ENCODE measurements around the gene CROCC2. TPM values are rescaled to one million over a fixed set of nuclear protein-coding genes. Genes with fewer than 3 reads are reported as not detected.
A peak's percentile ranks its signal among the peaks of the same experiment; 100 is the strongest.

CROCC2 gene
- total RNA-seq, 4 donors from 2014 or later, result 0.07 TPM; not detected in 3

GRCh38 chr2:240985881-240986786 is 80.0 kb downstream of the CROCC2 start:
- Histone ChIP-seq H3K36me3 (no peaks in the 10 kb centered on the region), H3K27me3 (no peaks in the 10 kb centered on the region), H3K4me3 (no peak overlapping the region), H3K4me1 (peaks cover 19 to 24% of the 10 kb centered on the region in 2 donors), H3K27ac (no peak overlapping the region), H3K9me3 (no peaks in the 10 kb centered on the region)
- intact Hi-C loops (cut with DNase I; ENCODE audit: low total_unique reads), result no loop called here
- no peak for TF ChIP-seq POLR2A (IDR thresholded peaks at IDR 0.05)
- TF ChIP-seq, protein P1, sequence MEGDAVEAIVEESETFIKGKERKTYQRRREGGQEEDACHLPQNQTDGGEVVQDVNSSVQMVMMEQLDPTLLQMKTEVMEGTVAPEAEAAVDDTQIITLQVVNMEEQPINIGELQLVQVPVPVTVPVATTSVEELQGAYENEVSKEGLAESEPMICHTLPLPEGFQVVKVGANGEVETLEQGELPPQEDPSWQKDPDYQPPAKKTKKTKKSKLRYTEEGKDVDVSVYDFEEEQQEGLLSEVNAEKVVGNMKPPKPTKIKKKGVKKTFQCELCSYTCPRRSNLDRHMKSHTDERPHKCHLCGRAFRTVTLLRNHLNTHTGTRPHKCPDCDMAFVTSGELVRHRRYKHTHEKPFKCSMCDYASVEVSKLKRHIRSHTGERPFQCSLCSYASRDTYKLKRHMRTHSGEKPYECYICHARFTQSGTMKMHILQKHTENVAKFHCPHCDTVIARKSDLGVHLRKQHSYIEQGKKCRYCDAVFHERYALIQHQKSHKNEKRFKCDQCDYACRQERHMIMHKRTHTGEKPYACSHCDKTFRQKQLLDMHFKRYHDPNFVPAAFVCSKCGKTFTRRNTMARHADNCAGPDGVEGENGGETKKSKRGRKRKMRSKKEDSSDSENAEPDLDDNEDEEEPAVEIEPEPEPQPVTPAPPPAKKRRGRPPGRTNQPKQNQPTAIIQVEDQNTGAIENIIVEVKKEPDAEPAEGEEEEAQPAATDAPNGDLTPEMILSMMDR (IDR thresholded peaks at IDR 0.05 in 4 of 5, conservative IDR thresholded peaks at IDR 0.05 in 1 of 5), result no peak
- in situ Hi-C loops (cut with MboI; ENCODE audit: low sequenced_read_pairs in 4 of 4), result no loop called here
- DNase-seq, result peak; percentile 1 to 14
- ATAC-seq, result no peak

DNA sequence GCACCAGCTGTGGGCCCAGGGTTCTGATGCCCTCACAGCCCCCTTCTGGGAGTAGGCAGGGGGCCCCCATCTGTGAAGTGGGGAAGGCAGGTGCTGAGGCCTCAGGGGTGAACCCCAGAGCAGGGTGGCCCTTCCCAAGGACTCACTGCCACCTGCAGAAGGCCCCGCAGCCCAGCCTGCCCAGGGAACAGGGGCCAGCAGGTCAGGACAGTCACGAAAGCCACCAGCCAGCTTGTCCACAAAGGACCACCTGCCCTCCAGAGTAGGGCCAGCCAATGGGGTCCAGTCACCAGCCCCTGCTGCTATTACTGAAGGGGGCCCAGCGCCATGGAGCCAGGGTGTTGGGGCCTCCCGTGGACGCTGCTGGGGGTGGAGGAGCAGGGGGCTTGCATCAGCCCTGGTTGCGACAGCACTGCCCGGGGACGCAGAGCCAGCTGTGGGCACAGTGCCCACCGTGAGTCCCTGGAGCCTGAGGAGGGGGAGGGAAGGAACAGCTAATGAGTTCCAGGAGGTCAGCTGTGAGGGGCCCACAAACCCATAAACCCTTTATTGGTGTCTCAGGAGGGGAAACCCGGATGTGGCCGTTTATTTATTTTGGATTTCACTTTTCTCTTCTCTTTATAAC is 80.8 kb downstream of the CROCC2 start:
- H3K36me3 ChIP-seq, result no peaks in the 10 kb centered on the region
- no peaks in the 10 kb centered on the region for H3K9me3 ChIP-seq
- DNase-seq, result peak; percentile 28 to 73
- peak overlapping the region in 2 of 4 donors; percentile 16 to 50 for H3K27ac ChIP-seq
- intact Hi-C loops (cut with DNase I; ENCODE audit: low total_unique reads) (no loop called here), in situ Hi-C loops (cut with MboI; ENCODE audit: low sequenced_read_pairs in 4 of 4) (no loop called here)
- H3K4me3 ChIP-seq, result no peak overlapping the region
- H3K27me3 ChIP-seq, result no peaks in the 10 kb centered on the region
- TF ChIP-seq, protein P1 (IDR thresholded peaks at IDR 0.05 in 4 of 5, conservative IDR thresholded peaks at IDR 0.05 in 1 of 5), result no peak
- no peak for TF ChIP-seq POLR2A (IDR thresholded peaks at IDR 0.05)
- H3K4me1 ChIP-seq, result peaks cover 24 to 30% of the 10 kb centered on the region in 2 donors
- ATAC-seq, result no peak

DNA sequence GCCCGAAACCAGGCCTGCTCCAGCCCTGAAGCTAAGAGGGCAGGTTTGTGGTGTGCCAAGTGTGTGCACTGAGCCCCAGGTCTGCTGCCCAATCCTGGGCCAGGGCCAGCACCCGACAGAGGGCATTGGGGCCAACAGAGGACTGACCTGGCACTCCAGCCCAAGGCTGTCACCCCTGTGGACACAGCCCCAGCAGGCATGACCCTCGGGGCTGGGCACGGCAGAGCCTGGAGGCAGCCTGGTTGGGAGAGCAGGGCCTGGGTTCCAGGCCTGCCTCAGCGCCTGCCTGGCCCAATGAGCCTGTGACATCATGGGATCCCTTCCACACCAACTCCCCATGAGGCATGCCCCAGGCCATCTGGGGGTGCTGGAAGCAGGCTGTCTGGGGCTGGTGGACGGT is 81.5 kb downstream of the CROCC2 start:
- Histone ChIP-seq H3K4me3 (no peak overlapping the region), H3K4me1 (peaks cover 30 to 37% of the 10 kb centered on the region in 2 donors), H3K36me3 (no peaks in the 10 kb centered on the region), H3K27ac (peak overlapping the region; percentile 12 to 50 (median 22)), H3K9me3 (no peaks in the 10 kb centered on the region), H3K27me3 (no peaks in the 10 kb centered on the region)
- TF ChIP-seq, protein P1 (IDR thresholded peaks at IDR 0.05 in 4 of 5, conservative IDR thresholded peaks at IDR 0.05 in 1 of 5), result no peak
- no peak for TF ChIP-seq POLR2A (IDR thresholded peaks at IDR 0.05)
- DNase-seq (peak; percentile 1 to 21), ATAC-seq (no peak)
- in situ Hi-C loops (cut with MboI; ENCODE audit: low sequenced_read_pairs in 4 of 4), result no loop called here
- intact Hi-C loops (cut with DNase I; ENCODE audit: low total_unique reads), result no loop called here

DNA sequence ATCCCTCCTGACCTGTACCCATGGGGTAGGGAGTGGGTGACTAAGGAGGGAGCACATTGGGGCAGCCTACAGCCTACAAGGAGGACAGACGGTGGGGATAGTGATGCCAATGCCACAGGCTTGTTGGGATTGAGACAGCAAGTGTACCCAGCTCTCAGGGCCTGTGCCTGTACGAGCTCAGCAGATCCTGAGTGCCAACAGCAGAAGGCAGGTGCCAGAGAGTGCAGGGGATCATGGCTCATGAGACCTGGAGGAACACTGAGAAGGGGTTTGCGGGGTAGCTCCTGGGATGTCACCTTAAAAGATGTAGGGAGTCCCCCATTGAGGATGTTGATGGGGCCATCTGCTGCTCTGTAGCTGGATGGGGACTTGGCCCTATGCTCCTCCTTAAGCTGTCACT is 82.0 kb downstream of the CROCC2 start:
- intact Hi-C loops (cut with DNase I; ENCODE audit: low total_unique reads), result no loop called here
- peak overlapping the region in 2 of 4 donors; percentile 12 to 24 for H3K27ac ChIP-seq

More for the DNA sequence above, 82.0 kb downstream of the CROCC2 start:
- peaks cover 35 to 41% of the 10 kb centered on the region in 2 donors for H3K4me1 ChIP-seq
- H3K4me3 ChIP-seq, result no peak overlapping the region
- TF ChIP-seq, protein P1 (IDR thresholded peaks at IDR 0.05 in 4 of 5, conservative IDR thresholded peaks at IDR 0.05 in 1 of 5), result no peak
- TF ChIP-seq POLR2A (IDR thresholded peaks at IDR 0.05), result no peak
- no peaks in the 10 kb centered on the region for H3K27me3 ChIP-seq
- in situ Hi-C loops (cut with MboI; ENCODE audit: low sequenced_read_pairs in 4 of 4), result no loop called here
- DNase-seq, result peak in 1 of 2 donors; percentile 0
- no peaks in the 10 kb centered on the region for H3K9me3 ChIP-seq
- H3K36me3 ChIP-seq, result no peaks in the 10 kb centered on the region
- no peak for ATAC-seq
